Measurements from ENCODE around the gene CLASRP.
"Not testable (repeated sequence)": the region's sequence is repeated elsewhere in the genome, so short reads cannot be mapped to it uniquely, and the experiment has no call there.

The CLASRP gene

GRCh38 chr19:45038931-45039893, at the start of gene CLASRP:
Gene CLASRP (plus strand): TSS chr19:45039045. CDS start chr19:45040213, 1,168 bp downstream.
- peak; percentile 90 for DNase-seq (ENCODE audit: low spot score)

GRCh38 chr19:44990459-44990858, 48.4 kb upstream of the CLASRP start:
- no peak for DNase-seq (ENCODE audit: low spot score)

GRCh38 chr19:44990966-44991365, 47.9 kb upstream of the CLASRP start:
- DNase-seq (ENCODE audit: low spot score), result no peak

- DNase-seq (ENCODE audit: low spot score), result no peak
These were observed 46.3 kb upstream of the CLASRP start for GRCh38 chr19:44992336-44993163.

- no peak for DNase-seq (ENCODE audit: low spot score)
These were observed 45.3 kb upstream of the CLASRP start for GRCh38 chr19:44993526-44993925.

- no peak for DNase-seq (ENCODE audit: low spot score)
These were observed 44.8 kb upstream of the CLASRP start for GRCh38 chr19:44993926-44994537.

- DNase-seq (ENCODE audit: low spot score), result no peak
These were observed 40.8 kb upstream of the CLASRP start for GRCh38 chr19:44998025-44998424.

- not testable (repeated sequence) for DNase-seq (ENCODE audit: low spot score)
These were observed 39.5 kb upstream of the CLASRP start for GRCh38 chr19:44999131-44999925.

- DNase-seq (ENCODE audit: low spot score), result not testable (repeated sequence)
These were observed 38.2 kb upstream of the CLASRP start for GRCh38 chr19:45000665-45001064.

GRCh38 chr19:45001087-45001739, 37.6 kb upstream of the CLASRP start, which contains the start of gene RELB:
Gene RELB (plus strand): TSS chr19:45001464. CDS start chr19:45001580, 116 bp downstream.
- peak; percentile 95 for DNase-seq (ENCODE audit: low spot score)

GRCh38 chr19:45003485-45003884, 35.4 kb upstream of the CLASRP start:
- DNase-seq (ENCODE audit: low spot score), result no peak

GRCh38 chr19:45005787-45006186, 33.1 kb upstream of the CLASRP start:
- no peak for DNase-seq (ENCODE audit: low spot score)

GRCh38 chr19:45008552-45008951, 30.3 kb upstream of the CLASRP start:
- DNase-seq (ENCODE audit: low spot score), result no peak

- no peak for DNase-seq (ENCODE audit: low spot score)
These were observed 29.1 kb upstream of the CLASRP start for GRCh38 chr19:45009625-45010255.

- no peak for DNase-seq (ENCODE audit: low spot score)
These were observed 28.5 kb upstream of the CLASRP start for GRCh38 chr19:45010306-45010705.

GRCh38 chr19:45011959-45012358, 26.9 kb upstream of the CLASRP start:
- DNase-seq (ENCODE audit: low spot score), result no peak

- peak; percentile 83 for DNase-seq (ENCODE audit: low spot score)
These were observed 22.2 kb upstream of the CLASRP start for GRCh38 chr19:45016388-45017314.

- no peak for DNase-seq (ENCODE audit: low spot score)
These were observed 19.7 kb upstream of the CLASRP start for GRCh38 chr19:45019187-45019586.

- no peak for DNase-seq (ENCODE audit: low spot score)
These were observed 18.8 kb upstream of the CLASRP start for GRCh38 chr19:45020071-45020470.

Measured in activated CD4-positive, alpha-beta T cell treated with anti-CD3 and anti-CD28 coated beads, Interleukin-2, Interleukin-4, amounts not matched to agents 100 ng/mL and 50 ng/mL, durations not matched to agents 16 hours and 8 hours (primary cell).